Fibroblast of peridontal ligament (primary cell): ENCODE data around the gene TRAF3IP3.

ENCODE experiments used
- DNase-seq: peaks from one replicate; pipeline ENCODE4 v3.0.0-alpha.2; 2010; ENCODE audit errors: extremely low read depth

The TRAF3IP3 gene

GRCh38 chr1:209829716-209830115 lies 73.9 kb downstream of the TRAF3IP3 start:
- no peak for DNase-seq

- no peak for DNase-seq
These were observed 74.9 kb downstream of the TRAF3IP3 start for GRCh38 chr1:209830722-209831121.

- peak; percentile 59 for DNase-seq
These were observed 75.8 kb downstream of the TRAF3IP3 start for GRCh38 chr1:209831615-209832014.
